ENCODE measurements around the gene MAP3K14.

DNA sequence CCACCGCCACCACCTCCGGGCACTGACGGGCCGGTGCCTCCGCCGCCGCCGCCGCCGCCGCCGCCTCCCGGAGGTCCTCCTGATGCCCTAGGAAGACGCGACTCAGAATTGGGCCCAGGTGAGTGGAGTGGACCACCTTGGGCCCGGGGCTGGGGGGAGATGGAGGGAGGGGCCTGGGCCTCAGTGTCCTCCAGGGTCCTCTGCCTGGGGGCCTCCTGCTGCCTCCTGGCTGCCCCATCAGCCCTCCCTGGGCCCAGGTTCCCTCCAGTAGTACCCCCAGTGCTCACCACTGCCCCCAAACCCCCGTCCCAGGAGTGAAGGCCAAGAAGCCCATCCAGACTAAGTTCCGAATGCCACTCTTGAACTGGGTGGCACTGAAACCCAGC lies 74.8 kb downstream of the MAP3K14 start:
- TF ChIP-seq, protein P1, sequence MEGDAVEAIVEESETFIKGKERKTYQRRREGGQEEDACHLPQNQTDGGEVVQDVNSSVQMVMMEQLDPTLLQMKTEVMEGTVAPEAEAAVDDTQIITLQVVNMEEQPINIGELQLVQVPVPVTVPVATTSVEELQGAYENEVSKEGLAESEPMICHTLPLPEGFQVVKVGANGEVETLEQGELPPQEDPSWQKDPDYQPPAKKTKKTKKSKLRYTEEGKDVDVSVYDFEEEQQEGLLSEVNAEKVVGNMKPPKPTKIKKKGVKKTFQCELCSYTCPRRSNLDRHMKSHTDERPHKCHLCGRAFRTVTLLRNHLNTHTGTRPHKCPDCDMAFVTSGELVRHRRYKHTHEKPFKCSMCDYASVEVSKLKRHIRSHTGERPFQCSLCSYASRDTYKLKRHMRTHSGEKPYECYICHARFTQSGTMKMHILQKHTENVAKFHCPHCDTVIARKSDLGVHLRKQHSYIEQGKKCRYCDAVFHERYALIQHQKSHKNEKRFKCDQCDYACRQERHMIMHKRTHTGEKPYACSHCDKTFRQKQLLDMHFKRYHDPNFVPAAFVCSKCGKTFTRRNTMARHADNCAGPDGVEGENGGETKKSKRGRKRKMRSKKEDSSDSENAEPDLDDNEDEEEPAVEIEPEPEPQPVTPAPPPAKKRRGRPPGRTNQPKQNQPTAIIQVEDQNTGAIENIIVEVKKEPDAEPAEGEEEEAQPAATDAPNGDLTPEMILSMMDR (IDR thresholded peaks at IDR 0.05): no peak
- no peak for TF ChIP-seq POLR2A (IDR thresholded peaks at IDR 0.05)

All from ovary (tissue), 3 donors.